ENCODE data around the gene PPAN.
A peak's percentile ranks its signal among the peaks of the same experiment; 100 is the strongest.

Gene PPAN

GRCh38 chr19:10106100-10106936, at the start of gene PPAN:
PPAN (plus strand) TSS chr19:10106362; CDS start chr19:10106395, 33 bp downstream.
- DNase-seq (ENCODE audit: low spot score) = peak; percentile 98

GRCh38 chr19:10061717-10062310, 44.3 kb upstream of the PPAN start:
- no peak for DNase-seq (ENCODE audit: low spot score)

- DNase-seq (ENCODE audit: low spot score) = no peak
Observed at GRCh38 chr19:10068205-10068604, 38.0 kb upstream of the PPAN start.

GRCh38 chr19:10069046-10069445, 37.1 kb upstream of the PPAN start:
- no peak for DNase-seq (ENCODE audit: low spot score)

GRCh38 chr19:10070730-10071446, 35.3 kb upstream of the PPAN start:
- DNase-seq (ENCODE audit: low spot score) = no peak

GRCh38 chr19:10074153-10074552, 32.0 kb upstream of the PPAN start:
- DNase-seq (ENCODE audit: low spot score) = no peak

- no peak for DNase-seq (ENCODE audit: low spot score)
Observed at GRCh38 chr19:10076535-10076934, 29.6 kb upstream of the PPAN start.

- no peak for DNase-seq (ENCODE audit: low spot score)
Observed at GRCh38 chr19:10078329-10078728, 27.8 kb upstream of the PPAN start.

GRCh38 chr19:10079031-10079453, 27.1 kb upstream of the PPAN start:
- DNase-seq (ENCODE audit: low spot score) = no peak

- DNase-seq (ENCODE audit: low spot score) = no peak
Observed at GRCh38 chr19:10083911-10084310, 22.3 kb upstream of the PPAN start.

- DNase-seq (ENCODE audit: low spot score) = no peak
Observed at GRCh38 chr19:10084803-10085202, 21.4 kb upstream of the PPAN start.

- peak; percentile 39 for DNase-seq (ENCODE audit: low spot score)
Observed at GRCh38 chr19:10085641-10086590, 20.2 kb upstream of the PPAN start, which contains the start of gene SHFL. SHFL (plus strand) TSS chr19:10086317; CDS start chr19:10086428, 111 bp downstream.

- DNase-seq (ENCODE audit: low spot score) = no peak
Observed at GRCh38 chr19:10086591-10087192, 19.5 kb upstream of the PPAN start.

GRCh38 chr19:10087296-10088061, 18.7 kb upstream of the PPAN start:
- no peak for DNase-seq (ENCODE audit: low spot score)

GRCh38 chr19:10088949-10089554, 17.1 kb upstream of the PPAN start:
- no peak for DNase-seq (ENCODE audit: low spot score)

- DNase-seq (ENCODE audit: low spot score) = no peak
Observed at GRCh38 chr19:10089801-10090375, 16.3 kb upstream of the PPAN start.

GRCh38 chr19:10091370-10091687, 14.8 kb upstream of the PPAN start:
- no peak for DNase-seq (ENCODE audit: low spot score)

- no peak for DNase-seq (ENCODE audit: low spot score)
Observed at GRCh38 chr19:10091895-10092641, 14.1 kb upstream of the PPAN start.

All from pons (tissue), 1 donor.